WTC11 (cell line): Measurements from ENCODE around the gene MICA. TPM values are rescaled to one million over a fixed set of nuclear protein-coding genes. Genes with fewer than 3 reads are reported as not detected.
"Not testable (repeated sequence)": the region's sequence is repeated elsewhere in the genome, so short reads cannot be mapped to it uniquely, and the experiment has no call there.

Experiments
- ATAC-seq: fragments of 200-7000 bp; cut with Tn5 transposase; 2 replicates; pipeline ENCODE4 v1.10.0; 2021; ENCODE audit warnings: mild to moderate bottlenecking, moderate library complexity
- CTCF ChIA-PET: fragments of 300-600 bp; sonication (Branson Sonifier 250); formaldehyde crosslinking; loops from one replicate; lab custom pipeline; 2021; ENCODE audit warnings: antibody characterized with exemption; lab: Charles Lee
- POLR2A ChIA-PET: fragments of 350-600 bp; sonication (Branson Sonifier 250); formaldehyde crosslinking; loops from one replicate; lab custom pipeline; 2021; ENCODE audit warnings: antibody characterized with exemption; lab: Charles Lee
- DNase-seq: peaks from one replicate; pipeline ENCODE4 v3.0.0; 2021; ENCODE audit warnings: low spot score
- H3K27ac Mint-ChIP-seq: 2 replicates; pipeline ENCODE4 v1.8.0; 2021; ENCODE audit warnings: mixed read lengths
- H3K27me3 Mint-ChIP-seq: 2 replicates; pipeline ENCODE4 v1.8.0; 2021; ENCODE audit warnings: low read depth, mild to moderate bottlenecking, moderate library complexity, mixed read lengths
- H3K36me3 Mint-ChIP-seq: 2 replicates; pipeline ENCODE4 v1.8.0; 2021; ENCODE audit warnings: mixed read lengths
- H3K4me1 Mint-ChIP-seq: 2 replicates; pipeline ENCODE4 v1.8.0; 2022; ENCODE audit warnings: mixed read lengths
- H3K4me3 Mint-ChIP-seq: 2 replicates; pipeline ENCODE4 v1.8.0; 2021; ENCODE audit warnings: mild to moderate bottlenecking, moderate library complexity, mixed read lengths
- H3K9me3 Mint-ChIP-seq: 2 replicates; pipeline ENCODE4 v1.8.0; 2021; ENCODE audit warnings: mixed read lengths
- ELF4 ChIP-seq: sonication (generic); formaldehyde crosslinking; IDR thresholded peaks from 2 replicates; pipeline ENCODE4 v1.8.1; 2022; ENCODE audit warnings: low read depth, mild to moderate bottlenecking, moderate library complexity, missing genetic modification reagents
- GRHL2 ChIP-seq: fragments of 250-450 bp; sonication (Bioruptor Pico); IDR thresholded peaks from 2 replicates; pipeline ENCODE4 v1.8.0; 2022; ENCODE audit warnings: mild to moderate bottlenecking, moderate library complexity; ENCODE audit not compliant: insufficient replicate concordance, severe bottlenecking
- IRF1 ChIP-seq: sonication (generic); formaldehyde crosslinking; IDR thresholded peaks from 2 replicates; pipeline ENCODE4 v1.8.0; 2023; ENCODE audit warnings: missing genetic modification reagents
- KAT7 ChIP-seq: sonication (generic); formaldehyde crosslinking; IDR thresholded peaks from 2 replicates; pipeline ENCODE4 v1.8.1; 2023; ENCODE audit warnings: missing genetic modification reagents, mild to moderate bottlenecking, borderline replicate concordance
- MXD4 ChIP-seq: fragments of 250-450 bp; sonication (Bioruptor Pico); IDR thresholded peaks from 2 replicates; pipeline ENCODE4 v1.8.0; 2021; ENCODE audit warnings: mild to moderate bottlenecking, moderate library complexity, borderline replicate concordance
- NR1H2 ChIP-seq: sonication (generic); formaldehyde crosslinking; IDR thresholded peaks from 2 replicates; pipeline ENCODE4 v1.9.0; 2021; ENCODE audit warnings: mild to moderate bottlenecking, moderate library complexity, missing genetic modification reagents
- OVOL2 ChIP-seq: fragments of 250-450 bp; sonication (Bioruptor Pico); IDR thresholded peaks from 2 replicates; pipeline ENCODE4 v1.9.0; 2021; ENCODE audit warnings: mild to moderate bottlenecking, borderline replicate concordance
- PRRX2 ChIP-seq: fragments of 250-450 bp; sonication (Bioruptor Pico); IDR thresholded peaks from 2 replicates; pipeline ENCODE4 v1.8.0; 2021; ENCODE audit warnings: mild to moderate bottlenecking
- TCF7 ChIP-seq: sonication (generic); formaldehyde crosslinking; IDR thresholded peaks from 2 replicates; pipeline ENCODE4 v1.8.0; 2022; ENCODE audit warnings: mild to moderate bottlenecking, low read depth, missing genetic modification reagents, moderate library complexity
- ZNF263 ChIP-seq: sonication (generic); formaldehyde crosslinking; IDR thresholded peaks from 2 replicates; pipeline ENCODE4 v1.8.1; 2022; ENCODE audit warnings: low read depth, mild to moderate bottlenecking, moderate library complexity, missing genetic modification reagents
- ZNF396 ChIP-seq: fragments of 250-450 bp; sonication (Bioruptor Pico); IDR thresholded peaks from 2 replicates; pipeline ENCODE4 v1.8.0; 2021; ENCODE audit warnings: mild to moderate bottlenecking, moderate library complexity, borderline replicate concordance
- ZNF512 ChIP-seq: sonication (generic); formaldehyde crosslinking; IDR thresholded peaks from 2 replicates; pipeline ENCODE4 v1.8.1; 2022; ENCODE audit warnings: missing genetic modification reagents, borderline replicate concordance
- total RNA-seq: library from RNA; stranded (reverse); gene quantifications from 3 replicates; pipeline ENCODE4 v1.2.3, GENCODE V29; 2021
- TF ChIP-seq, protein P1 (sequence below): fragments of 250-450 bp; sonication (Bioruptor Pico); IDR thresholded peaks from 2 replicates; pipeline ENCODE4 v1.8.0; 2021; ENCODE audit warnings: mild to moderate bottlenecking
- TF ChIP-seq, protein P2 (sequence below): sonication (generic); formaldehyde crosslinking; IDR thresholded peaks from 2 replicates; pipeline ENCODE4 v1.8.0; 2022; ENCODE audit warnings: mild to moderate bottlenecking, missing genetic modification reagents
- TF ChIP-seq, protein P3 (sequence below): sonication (generic); formaldehyde crosslinking; IDR thresholded peaks from 2 replicates; pipeline ENCODE4 v1.8.1; 2022; ENCODE audit warnings: mild to moderate bottlenecking, moderate library complexity, missing genetic modification reagents

Gene MICA
- total RNA-seq, 1 experiment from 2014 or later, result 12.9 TPM

GRCh38 chr6:31453259-31453658 lies 49.9 kb downstream of the MICA start (continued):
- TF ChIP-seq, protein P1, sequence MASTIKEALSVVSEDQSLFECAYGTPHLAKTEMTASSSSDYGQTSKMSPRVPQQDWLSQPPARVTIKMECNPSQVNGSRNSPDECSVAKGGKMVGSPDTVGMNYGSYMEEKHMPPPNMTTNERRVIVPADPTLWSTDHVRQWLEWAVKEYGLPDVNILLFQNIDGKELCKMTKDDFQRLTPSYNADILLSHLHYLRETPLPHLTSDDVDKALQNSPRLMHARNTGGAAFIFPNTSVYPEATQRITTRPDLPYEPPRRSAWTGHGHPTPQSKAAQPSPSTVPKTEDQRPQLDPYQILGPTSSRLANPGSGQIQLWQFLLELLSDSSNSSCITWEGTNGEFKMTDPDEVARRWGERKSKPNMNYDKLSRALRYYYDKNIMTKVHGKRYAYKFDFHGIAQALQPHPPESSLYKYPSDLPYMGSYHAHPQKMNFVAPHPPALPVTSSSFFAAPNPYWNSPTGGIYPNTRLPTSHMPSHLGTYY (CRISPR knock-in tag), result no peak
- TF ChIP-seq GRHL2 (CRISPR knock-in tag) (no peak), KAT7 (CRISPR knock-in tag) (no peak), NR1H2 (no peak), MXD4 (CRISPR knock-in tag) (no peak), OVOL2 (CRISPR knock-in tag) (no peak)

- H3K27me3 Mint-ChIP-seq, result peaks cover 44% of the 10 kb centered on the region
- H3K36me3 Mint-ChIP-seq, CTCF ChIA-PET, POLR2A ChIA-PET, H3K9me3 Mint-ChIP-seq, DNase-seq, H3K27ac Mint-ChIP-seq, H3K4me3 Mint-ChIP-seq, H3K4me1 Mint-ChIP-seq, ATAC-seq: not testable (repeated sequence)
Measured at GRCh38 chr6:31459864-31460263, 56.5 kb downstream of the MICA start.

DNA sequence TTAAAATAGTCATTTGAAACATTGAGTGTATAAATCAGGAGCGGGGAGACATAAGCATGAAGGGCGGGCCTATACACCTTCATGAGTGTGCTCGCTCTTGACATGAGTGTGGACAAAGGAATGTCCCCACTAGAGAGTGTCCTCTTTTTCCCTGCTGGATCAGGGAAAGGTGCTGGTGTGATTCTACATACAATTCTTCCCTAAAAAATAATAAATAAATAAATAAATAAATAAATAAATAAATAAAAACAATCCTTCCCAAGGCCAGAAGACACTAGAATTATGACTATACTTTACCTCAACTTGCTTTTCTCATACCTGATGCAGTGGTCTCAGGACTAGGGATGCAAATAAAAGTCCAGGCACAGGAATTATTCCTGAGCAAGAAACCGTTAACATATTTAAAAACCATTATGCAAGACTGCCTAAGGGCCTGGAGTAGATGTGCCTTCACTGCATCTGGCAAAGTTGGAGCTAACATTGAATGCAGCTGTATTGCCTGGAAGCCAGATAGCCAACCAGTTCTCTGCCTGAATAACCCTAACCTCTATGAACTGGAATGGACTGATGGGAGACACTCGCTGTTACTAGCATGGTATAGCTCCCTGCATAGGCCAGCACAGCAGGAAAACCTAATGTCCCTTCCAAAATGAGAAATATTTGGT lies 57.1 kb downstream of the MICA start:
- no peak for TF ChIP-seq IRF1 (CRISPR knock-in tag)
- TF ChIP-seq ZNF263, result no peak
- no peak for TF ChIP-seq ZNF396 (CRISPR knock-in tag)
- TF ChIP-seq, protein P2, sequence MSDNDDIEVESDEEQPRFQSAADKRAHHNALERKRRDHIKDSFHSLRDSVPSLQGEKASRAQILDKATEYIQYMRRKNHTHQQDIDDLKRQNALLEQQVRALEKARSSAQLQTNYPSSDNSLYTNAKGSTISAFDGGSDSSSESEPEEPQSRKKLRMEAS (CRISPR knock-in tag), result no peak
- TF ChIP-seq ELF4, result no peak
- TF ChIP-seq, protein P3, sequence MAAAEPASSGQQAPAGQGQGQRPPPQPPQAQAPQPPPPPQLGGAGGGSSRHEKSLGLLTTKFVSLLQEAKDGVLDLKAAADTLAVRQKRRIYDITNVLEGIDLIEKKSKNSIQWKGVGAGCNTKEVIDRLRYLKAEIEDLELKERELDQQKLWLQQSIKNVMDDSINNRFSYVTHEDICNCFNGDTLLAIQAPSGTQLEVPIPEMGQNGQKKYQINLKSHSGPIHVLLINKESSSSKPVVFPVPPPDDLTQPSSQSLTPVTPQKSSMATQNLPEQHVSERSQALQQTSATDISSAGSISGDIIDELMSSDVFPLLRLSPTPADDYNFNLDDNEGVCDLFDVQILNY (CRISPR knock-in tag), result no peak
- TF ChIP-seq ZNF512 (CRISPR knock-in tag), result no peak
- no peak for TF ChIP-seq PRRX2 (CRISPR knock-in tag)
- no peak for TF ChIP-seq TCF7 (CRISPR knock-in tag)
- H3K27me3 Mint-ChIP-seq, result peaks cover 49% of the 10 kb centered on the region
- ChIA-PET CTCF (interaction anchor here (1.1 to 2.9 kb wide), 2 partner anchors 15 to 18 kb away, joined by 3 to 47 read pairs; no protein-coding TSS in a partner anchor), POLR2A (no interaction called here)
- DNase-seq, result no peak
- no peak overlapping the region for H3K4me3 Mint-ChIP-seq
- no peak overlapping the region for H3K27ac Mint-ChIP-seq
- peaks cover 10% of the 10 kb centered on the region for H3K4me1 Mint-ChIP-seq
- H3K36me3 Mint-ChIP-seq, result no peaks in the 10 kb centered on the region
- ATAC-seq, result no peak
- peaks cover 7% of the 10 kb centered on the region; the same call in 1 of the 2 replicates for H3K9me3 Mint-ChIP-seq
